ENCODE results near the gene DPH2. TPM values are rescaled to one million over a fixed set of nuclear protein-coding genes. Genes with fewer than 3 reads are reported as not detected.
A peak's percentile ranks its signal among the peaks of the same experiment; 100 is the strongest.

DPH2 gene
- polyA plus RNA-seq, 1 donor from 2014 or later: 26.0 TPM

DNA sequence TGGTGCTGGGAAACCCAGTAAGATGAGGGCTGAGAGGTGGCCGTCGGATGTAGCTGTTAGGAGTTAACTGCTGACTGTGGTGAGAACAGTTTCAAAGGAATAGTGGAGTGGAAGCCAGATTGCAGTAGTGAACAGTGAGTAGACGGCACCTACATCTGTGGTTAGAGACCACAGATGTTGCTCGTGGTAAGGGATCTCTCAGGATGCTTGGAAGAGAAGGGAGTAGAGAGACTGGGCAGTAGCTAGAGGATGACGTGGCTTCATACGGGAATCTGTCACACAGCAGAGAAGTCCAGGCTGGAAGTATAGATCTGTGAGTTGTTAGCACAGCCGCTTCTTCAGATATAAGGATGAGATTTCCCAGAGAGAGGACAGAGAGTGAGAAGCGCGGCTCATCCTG is 44.0 kb upstream of the DPH2 start:
- Histone ChIP-seq H3K27ac (ENCODE audit: low read length) (no peak overlapping the region), H3F3A (ENCODE audit: insufficient read depth, low read length, poor library complexity, severe bottlenecking) (no peaks in the 10 kb centered on the region), H3K4me3 (ENCODE audit: low read length) (no peak overlapping the region), H3K9ac (ENCODE audit: low read length) (no peak overlapping the region), H4K20me1 (ENCODE audit: insufficient read depth) (no peaks in the 10 kb centered on the region), H3K4me2 (ENCODE audit: low read length) (no peak overlapping the region), H3K9me3 (ENCODE audit: low read length) (no peaks in the 10 kb centered on the region), H3K27me3 (ENCODE audit: insufficient read depth, low read depth, low read length) (no peaks in the 10 kb centered on the region), H2AFZ (ENCODE audit: low read depth, low read length) (no peak overlapping the region), H3K79me2 (replicated peaks; ENCODE audit: insufficient read depth, low read length) (no peaks in the 10 kb centered on the region), H3K9me2 (ENCODE audit: insufficient read depth, low read length) (no peaks in the 10 kb centered on the region), H3K36me3 (ENCODE audit: insufficient read depth, low read length) (no peaks in the 10 kb centered on the region)
- TF ChIP-seq SMC3 (conservative IDR thresholded peaks at IDR 0.05; ENCODE audit: poor library complexity): no peak
- no peak for TF ChIP-seq REST (IDR thresholded peaks at IDR 0.05; ENCODE audit: borderline replicate concordance)
- TF ChIP-seq MXI1 (conservative IDR thresholded peaks at IDR 0.05; ENCODE audit: poor library complexity, severe bottlenecking): no peak
- TF ChIP-seq RAD21 (conservative IDR thresholded peaks at IDR 0.05): no peak
- no peak for TF ChIP-seq EP300 (conservative IDR thresholded peaks at IDR 0.05; ENCODE audit: poor library complexity, severe bottlenecking)
- TF ChIP-seq TAF1 (IDR thresholded peaks at IDR 0.05; ENCODE audit: low read depth): no peak
- no peak for TF ChIP-seq EZH2 (IDR thresholded peaks at IDR 0.05; ENCODE audit: borderline replicate concordance, insufficient read depth, low read length, poor library complexity, severe bottlenecking)
- no peak for TF ChIP-seq POLR2AphosphoS5 (IDR thresholded peaks at IDR 0.05)
- no peak for TF ChIP-seq CTCF (IDR thresholded peaks at IDR 0.05; ENCODE audit: poor library complexity, severe bottlenecking)

GRCh38 chr1:43930168-43930948 is 39.5 kb upstream of the DPH2 start:
- no peak overlapping the region for H3K4me3 ChIP-seq (ENCODE audit: low read length)

More at GRCh38 chr1:43930168-43930948, 39.5 kb upstream of the DPH2 start:
- H3K27me3 ChIP-seq (ENCODE audit: insufficient read depth, low read depth, low read length): peaks cover 20% of the 10 kb centered on the region
- H3K4me2 ChIP-seq (ENCODE audit: low read length): no peak overlapping the region
- no peaks in the 10 kb centered on the region for H3K36me3 ChIP-seq (ENCODE audit: insufficient read depth, low read length)
- H4K20me1 ChIP-seq (ENCODE audit: insufficient read depth): no peaks in the 10 kb centered on the region
- no peak for TF ChIP-seq POLR2AphosphoS5 (IDR thresholded peaks at IDR 0.05)
- TF ChIP-seq RAD21 (conservative IDR thresholded peaks at IDR 0.05): no peak
- peak; percentile 17 for TF ChIP-seq CTCF (IDR thresholded peaks at IDR 0.05; ENCODE audit: poor library complexity, severe bottlenecking)
- no peaks in the 10 kb centered on the region for H3K9me2 ChIP-seq (ENCODE audit: insufficient read depth, low read length)
- H2AFZ ChIP-seq (ENCODE audit: low read depth, low read length): no peak overlapping the region
- H3K9me3 ChIP-seq (ENCODE audit: low read length): no peaks in the 10 kb centered on the region
- no peaks in the 10 kb centered on the region for H3K79me2 ChIP-seq (replicated peaks; ENCODE audit: insufficient read depth, low read length)
- no peak overlapping the region for H3K9ac ChIP-seq (ENCODE audit: low read length)
- no peaks in the 10 kb centered on the region for H3F3A ChIP-seq (ENCODE audit: insufficient read depth, low read length, poor library complexity, severe bottlenecking)
- no peak overlapping the region for H3K27ac ChIP-seq (ENCODE audit: low read length)
